ENCODE results near the gene PTPN13. TPM values are rescaled to one million over a fixed set of nuclear protein-coding genes. Genes with fewer than 3 reads are reported as not detected.
"Not testable (repeated sequence)": the region's sequence is repeated elsewhere in the genome, so short reads cannot be mapped to it uniquely, and the experiment has no call there.

PTPN13 gene
- total RNA-seq, 3 donors from 2014 or later = 2.9 to 15.6 (median 3.7) TPM

GRCh38 chr4:86653237-86653865, 59.2 kb downstream of the PTPN13 start:
- TF ChIP-seq CTCF (IDR thresholded peaks at IDR 0.05) = no peak
- intact Hi-C loops (cut with DNase I, micrococcal nuclease) = no loop called here

GRCh38 chr4:86656781-86657180, 62.7 kb downstream of the PTPN13 start:
- H3K4me3 ChIP-seq; ATAC-seq; H3K4me1 ChIP-seq (ENCODE audit: low read depth); H3K36me3 ChIP-seq (ENCODE audit: low read depth); intact Hi-C loops (cut with DNase I, micrococcal nuclease); DNase-seq: not testable (repeated sequence)
- H3K9me3 ChIP-seq = peaks cover 13% of the 10 kb centered on the region

More at GRCh38 chr4:86653237-86653865, 59.2 kb downstream of the PTPN13 start:
- Histone ChIP-seq H3K4me1 (ENCODE audit: low read depth) (no peaks in the 10 kb centered on the region), H3K4me3 (no peak overlapping the region), H3K36me3 (ENCODE audit: low read depth) (no peaks in the 10 kb centered on the region), H3K9me3 (peaks cover 31% of the 10 kb centered on the region)
- peak in 1 of 3 donors; percentile 35 for DNase-seq
- no peak for ATAC-seq

GRCh38 chr4:86657382-86657781, 63.3 kb downstream of the PTPN13 start:
- Histone ChIP-seq H3K9me3 (peaks cover 11% of the 10 kb centered on the region), H3K4me1 (ENCODE audit: low read depth) (no peaks in the 10 kb centered on the region)
- no peak for DNase-seq

GRCh38 chr4:86657910-86658309, 63.8 kb downstream of the PTPN13 start:
- DNase-seq (no peak), ATAC-seq (no peak)
- Histone ChIP-seq H3K36me3 (ENCODE audit: low read depth) (no peaks in the 10 kb centered on the region), H3K9me3 (peaks cover 5% of the 10 kb centered on the region), H3K4me3 (no peak overlapping the region), H3K4me1 (ENCODE audit: low read depth) (no peaks in the 10 kb centered on the region)
- intact Hi-C loops (cut with DNase I, micrococcal nuclease) = no loop called here
- no peak for TF ChIP-seq CTCF (IDR thresholded peaks at IDR 0.05)

More at GRCh38 chr4:86657382-86657781, 63.3 kb downstream of the PTPN13 start:
- TF ChIP-seq CTCF (IDR thresholded peaks at IDR 0.05) = no peak
- no peak for ATAC-seq
- intact Hi-C loops (cut with DNase I, micrococcal nuclease) = no loop called here
- no peak overlapping the region for H3K4me3 ChIP-seq
- H3K36me3 ChIP-seq (ENCODE audit: low read depth) = no peaks in the 10 kb centered on the region

GRCh38 chr4:86660401-86660800, 66.3 kb downstream of the PTPN13 start:
- no peak for DNase-seq
- H3K9me3 ChIP-seq = no peaks in the 10 kb centered on the region
- no peaks in the 10 kb centered on the region for H3K36me3 ChIP-seq (ENCODE audit: low read depth)
- no peak for ATAC-seq
- intact Hi-C loops (cut with DNase I, micrococcal nuclease) = no loop called here
- no peak for TF ChIP-seq CTCF (IDR thresholded peaks at IDR 0.05)
- H3K4me1 ChIP-seq (ENCODE audit: low read depth) = no peaks in the 10 kb centered on the region
- no peak overlapping the region for H3K4me3 ChIP-seq

GRCh38 chr4:86661006-86661405, 66.9 kb downstream of the PTPN13 start:
- no peak overlapping the region for H3K4me3 ChIP-seq
- intact Hi-C loops (cut with DNase I, micrococcal nuclease) = no loop called here
- H3K9me3 ChIP-seq = no peaks in the 10 kb centered on the region
- H3K4me1 ChIP-seq (ENCODE audit: low read depth) = no peaks in the 10 kb centered on the region
- no peak for TF ChIP-seq CTCF (IDR thresholded peaks at IDR 0.05)
- ATAC-seq (no peak), DNase-seq (no peak)
- no peaks in the 10 kb centered on the region for H3K36me3 ChIP-seq (ENCODE audit: low read depth)
